Psoas muscle (tissue), 8 donors: ENCODE measurements around the gene IFNLR1. TPM values are rescaled to one million over a fixed set of nuclear protein-coding genes. Genes with fewer than 3 reads are reported as not detected.

ENCODE experiments used
- ATAC-seq, 4 donors: fragments of 200-7000 bp; cut with Tn5 transposase; one replicate each; pipeline ENCODE4 v1.9.1; 2020; ENCODE audit warnings: moderate library complexity in 3 of 4, mild to moderate bottlenecking in 2 of 4
- DNase-seq, 2 donors: peaks; one replicate each; pipeline ENCODE4 v3.0.0-alpha.2; 2020
- H3K27ac ChIP-seq: fragments of 200-600 bp; one replicate; pipeline ENCODE4 v1.8.0; 2022
- H3K27me3 ChIP-seq, 3 donors: fragments of 200-600 bp in 1 of 3; one replicate each; pipeline versions ENCODE4 v1.6.1 to v1.8.0; 2013 to 2022; ENCODE audit warnings: low read length in 2 of 3, mild to moderate bottlenecking in 2 of 3, moderate library complexity in 1 of 3; ENCODE audit not compliant: insufficient read depth in 3 of 3
- H3K36me3 ChIP-seq, 2 donors: fragments of 200-600 bp in 1 of 2; one replicate each; pipeline versions ENCODE4 v1.6.1 to v1.8.0; 2013 to 2022; ENCODE audit warnings: low read depth in 1 of 2, mild to moderate bottlenecking in 1 of 2, moderate library complexity in 1 of 2; ENCODE audit not compliant: insufficient read depth in 1 of 2
- H3K4me1 ChIP-seq: fragments of 200-600 bp; one replicate; pipeline ENCODE4 v1.8.0; 2022
- H3K4me3 ChIP-seq: fragments of 200-600 bp; one replicate; pipeline ENCODE4 v1.8.0; 2022; ENCODE audit warnings: mild to moderate bottlenecking
- H3K9me3 ChIP-seq: fragments of 200-600 bp; one replicate; pipeline ENCODE4 v1.8.0; 2022
- CTCF ChIP-seq: fragments of 200-600 bp; IDR thresholded peaks from one replicate; pipeline ENCODE4 v1.8.0; 2022; ENCODE audit warnings: antibody characterized with exemption
- WGBS, 3 donors: extraction: QIAGEN DNeasy Blood & Tissue Kit; methylation state at CpG; one replicate each; pipeline versions ENCODE4 v1.1.6 to v1.1.7; 2013; 5-methylcytosine and 5-hydroxymethylcytosine counted together
- intact Hi-C, 2 donors: fragments of 100-400 bp; cut with DNase I; formaldehyde crosslinking; loops; one replicate each; pipeline versions ENCODE4 v1.11.0 to v1.14.2; 2022
- polyA plus RNA-seq, 3 donors: library from polyadenylated mRNA; stranded (reverse); fragments of 200-250 nt; gene quantifications; one replicate each; pipeline ENCODE4 v1.2.3, GENCODE V29; 2013
- total RNA-seq, 4 donors: library from RNA; stranded (reverse); fragmentation: NEBNext Ultra II Directional in 2 of 4; extraction: Animal tissue kit (Norgen Biotek cat#: 25700) in 2 of 4; gene quantifications; one replicate each; pipeline versions ENCODE4 v1.2.1 to v1.2.4, GENCODE V29; 2021 to 2023
- donor health status: healthy with polysubstance abuse.
- donor health status: DM: no; HTN: no; CAD: no; lungs with moderate emphysema.
- donor health status: Bipolar disorder and iron deficiency.
- donor health status: healthy.
- donor health status: DM: yes; HTN: yes; CAD: no.
- donor health status: DM: no; HTN: no; CAD: no.
- donor health status: DM: no; HTN: no; CAD: no.
- donor health status: DM: yes; HTN: yes; CAD: no.

The IFNLR1 gene
- total and polyA plus RNA-seq, 7 donors: 0.05 to 3.9 (median 1.9) TPM

- Histone ChIP-seq H3K9me3 (no peaks in the 10 kb centered on the region), H3K27me3 (peaks cover 0 to 11% (median 0%) of the 10 kb centered on the region in 3 donors), H3K36me3 (no peaks in the 10 kb centered on the region), H3K27ac (no peak overlapping the region), H3K4me3 (no peak overlapping the region), H3K4me1 (no peaks in the 10 kb centered on the region)
- ATAC-seq: no peak
- no peak for TF ChIP-seq CTCF
- DNase-seq: no peak
- intact Hi-C loops: no loop called here
- WGBS, 3 donors: 68 to 72% (median 69%) methylated on average over 4 of the region's 4 CpGs
These were observed 41.2 kb upstream of the IFNLR1 start for GRCh38 chr1:24228311-24228710.

- intact Hi-C loops: no loop called here
- WGBS, 3 donors: 80 to 94% (median 84%) methylated on average over 5 of the region's 5 CpGs
- Histone ChIP-seq H3K4me3 (no peak overlapping the region), H3K27ac (no peak overlapping the region), H3K9me3 (no peaks in the 10 kb centered on the region), H3K27me3 (peaks cover 0 to 14% (median 0%) of the 10 kb centered on the region in 3 donors), H3K4me1 (no peaks in the 10 kb centered on the region), H3K36me3 (no peaks in the 10 kb centered on the region)
- ATAC-seq: no peak
- DNase-seq: no peak
- TF ChIP-seq CTCF: no peak
These were observed 39.7 kb upstream of the IFNLR1 start for GRCh38 chr1:24226749-24227148.

GRCh38 chr1:24224761-24225160 lies 37.7 kb upstream of the IFNLR1 start:
- no peak for TF ChIP-seq CTCF
- ATAC-seq: no peak
- Histone ChIP-seq H3K4me1 (no peaks in the 10 kb centered on the region), H3K27me3 (peaks cover 0 to 28% (median 2%) of the 10 kb centered on the region in 3 donors), H3K4me3 (no peak overlapping the region), H3K36me3 (no peaks in the 10 kb centered on the region), H3K9me3 (no peaks in the 10 kb centered on the region), H3K27ac (no peak overlapping the region)
- 73 to 84% (median 75%) methylated on average over 4 of the region's 4 CpGs for WGBS, 3 donors
- no peak for DNase-seq
- intact Hi-C loops: no loop called here

- 80 to 85% (median 83%) methylated on average over 2 of the region's 2 CpGs for WGBS, 3 donors
- intact Hi-C loops: no loop called here
- DNase-seq (no peak), ATAC-seq (no peak)
- TF ChIP-seq CTCF: no peak
- Histone ChIP-seq H3K27me3 (peaks cover 0 to 33% (median 4%) of the 10 kb centered on the region in 3 donors), H3K36me3 (no peaks in the 10 kb centered on the region), H3K9me3 (no peaks in the 10 kb centered on the region), H3K4me1 (no peaks in the 10 kb centered on the region), H3K27ac (no peak overlapping the region), H3K4me3 (no peak overlapping the region)
These were observed 37.0 kb upstream of the IFNLR1 start for GRCh38 chr1:24224086-24224485.

GRCh38 chr1:24222793-24223192 lies 35.7 kb upstream of the IFNLR1 start:
- no peak for TF ChIP-seq CTCF
- DNase-seq (no peak), ATAC-seq (no peak)
- Histone ChIP-seq H3K36me3 (no peaks in the 10 kb centered on the region), H3K4me3 (no peak overlapping the region), H3K4me1 (no peaks in the 10 kb centered on the region), H3K27me3 (peaks cover 0 to 42% (median 6%) of the 10 kb centered on the region in 3 donors), H3K27ac (no peak overlapping the region), H3K9me3 (no peaks in the 10 kb centered on the region)
- intact Hi-C loops: no loop called here
- WGBS, 3 donors: 47 to 66% (median 64%) methylated on average over 1 of the region's 1 CpG
